ENCODE measurements around the gene MAPK10.

DNA sequence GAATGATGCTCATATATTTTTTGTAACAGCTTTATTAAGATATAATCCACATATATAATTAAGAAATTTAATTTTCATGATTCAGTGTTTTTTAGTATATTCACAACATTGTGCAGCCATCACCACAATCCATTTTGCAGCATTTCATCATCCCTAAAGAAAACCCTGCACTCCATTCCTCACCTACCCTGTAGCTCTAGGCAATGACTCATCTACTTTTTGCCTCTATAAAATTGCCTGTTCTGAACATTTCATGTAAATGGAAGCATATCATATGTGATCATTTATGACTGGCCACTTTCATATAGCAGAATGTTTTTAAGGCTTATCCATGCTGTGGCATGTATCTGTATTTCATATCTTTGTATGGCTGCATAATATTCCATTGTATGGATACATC, 339.9 kb downstream of the MAPK10 start:
- TF ChIP-seq, protein P1, sequence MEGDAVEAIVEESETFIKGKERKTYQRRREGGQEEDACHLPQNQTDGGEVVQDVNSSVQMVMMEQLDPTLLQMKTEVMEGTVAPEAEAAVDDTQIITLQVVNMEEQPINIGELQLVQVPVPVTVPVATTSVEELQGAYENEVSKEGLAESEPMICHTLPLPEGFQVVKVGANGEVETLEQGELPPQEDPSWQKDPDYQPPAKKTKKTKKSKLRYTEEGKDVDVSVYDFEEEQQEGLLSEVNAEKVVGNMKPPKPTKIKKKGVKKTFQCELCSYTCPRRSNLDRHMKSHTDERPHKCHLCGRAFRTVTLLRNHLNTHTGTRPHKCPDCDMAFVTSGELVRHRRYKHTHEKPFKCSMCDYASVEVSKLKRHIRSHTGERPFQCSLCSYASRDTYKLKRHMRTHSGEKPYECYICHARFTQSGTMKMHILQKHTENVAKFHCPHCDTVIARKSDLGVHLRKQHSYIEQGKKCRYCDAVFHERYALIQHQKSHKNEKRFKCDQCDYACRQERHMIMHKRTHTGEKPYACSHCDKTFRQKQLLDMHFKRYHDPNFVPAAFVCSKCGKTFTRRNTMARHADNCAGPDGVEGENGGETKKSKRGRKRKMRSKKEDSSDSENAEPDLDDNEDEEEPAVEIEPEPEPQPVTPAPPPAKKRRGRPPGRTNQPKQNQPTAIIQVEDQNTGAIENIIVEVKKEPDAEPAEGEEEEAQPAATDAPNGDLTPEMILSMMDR (IDR thresholded peaks at IDR 0.05) = no peak
- TF ChIP-seq POLR2A (IDR thresholded peaks at IDR 0.05) (no peak), POLR2AphosphoS5 (IDR thresholded peaks at IDR 0.05) (no peak)
